Aorta (tissue), 5 donors: ENCODE results near the gene UVSSA. TPM values are rescaled to one million over a fixed set of nuclear protein-coding genes. Genes with fewer than 3 reads are reported as not detected.
A peak's percentile ranks its signal among the peaks of the same experiment; 100 is the strongest.

ENCODE experiments used
- ATAC-seq: fragments of 200-7000 bp; cut with Tn5 transposase; one replicate; pipeline ENCODE4 v1.9.1; 2022; ENCODE audit warnings: moderate library complexity; ENCODE audit not compliant: low FRiP score
- DNase-seq, 2 donors: peaks; one replicate each; pipeline ENCODE4 v3.0.0-alpha.2; 2020
- H3K27ac ChIP-seq, 2 donors: one replicate each; pipeline ENCODE4 v1.5.1; 2013; ENCODE audit warnings: low read length in 2 of 2, mild to moderate bottlenecking in 2 of 2, moderate library complexity in 2 of 2, control low read depth in 1 of 2, inconsistent platforms in 1 of 2, low read depth in 1 of 2
- H3K27me3 ChIP-seq, 2 donors: one replicate each; pipeline ENCODE4 v1.6.1; 2013; ENCODE audit warnings: control low read depth in 1 of 2, low read length in 1 of 2, mild to moderate bottlenecking in 1 of 2, moderate library complexity in 1 of 2; ENCODE audit not compliant: insufficient read depth in 2 of 2, control insufficient read depth in 1 of 2
- H3K36me3 ChIP-seq, 2 donors: one replicate each; pipeline ENCODE4 v1.6.1; 2013; ENCODE audit warnings: control low read depth in 1 of 2, low read length in 1 of 2, mild to moderate bottlenecking in 1 of 2; ENCODE audit not compliant: insufficient read depth in 2 of 2, control insufficient read depth in 1 of 2
- H3K4me1 ChIP-seq, 2 donors: one replicate each; pipeline ENCODE4 v1.6.1; 2013; ENCODE audit warnings: low read length in 2 of 2, control low read depth in 1 of 2, mild to moderate bottlenecking in 1 of 2, moderate library complexity in 1 of 2; ENCODE audit not compliant: insufficient read depth in 2 of 2, control insufficient read depth in 1 of 2
- H3K4me3 ChIP-seq, 2 donors: one replicate each; pipeline ENCODE4 v1.5.1; 2013; ENCODE audit warnings: low read length in 2 of 2, control low read depth in 1 of 2, mild to moderate bottlenecking in 1 of 2
- H3K9me3 ChIP-seq: one replicate; pipeline ENCODE4 v1.6.1; 2013; ENCODE audit warnings: mild to moderate bottlenecking, low read length; ENCODE audit not compliant: control insufficient read depth
- WGBS, 2 donors: extraction: QIAGEN DNeasy Blood & Tissue Kit; methylation state at CpG; one replicate each; pipeline ENCODE4 v1.1.7; 2013; 5-methylcytosine and 5-hydroxymethylcytosine counted together
- intact Hi-C, 2 donors: fragments of 100-400 bp; cut with DNase I; formaldehyde crosslinking; loops; one replicate each; pipeline versions ENCODE4 v1.14.2 to v1.15.0; 2022
- polyA plus RNA-seq, 2 donors: library from polyadenylated mRNA; stranded (reverse); fragments of 200-250 nt; gene quantifications; one replicate each; pipeline ENCODE4 v1.2.3, GENCODE V29; 2013
- total RNA-seq, 2 donors: library from RNA; stranded (reverse); fragmentation: NEBNext Ultra II Directional; extraction: Animal tissue kit (Norgen Biotek cat#: 25700); gene quantifications; one replicate each; pipeline ENCODE4 v1.2.1, GENCODE V29; 2021
- donor health status: healthy with polysubstance abuse.
- donor health status: Bipolar disorder and iron deficiency.
- donor health status: DM: no; HTN: no; CAD: no.
- donor health status: DM: no; HTN: no; CAD: no.
- donor health status: DM: yes; HTN: yes; CAD: no.

Gene UVSSA
- total and polyA plus RNA-seq, 4 donors, result 2.3 to 33.5 (median 16.3) TPM

GRCh38 chr4:1403591-1404572 is 56.9 kb downstream of the UVSSA start:
- ATAC-seq, result no peak
- DNase-seq, result peak; percentile 29 to 78
- Histone ChIP-seq H3K36me3 (no peaks in the 10 kb centered on the region), H3K4me1 (no peaks in the 10 kb centered on the region), H3K4me3 (no peak overlapping the region), H3K9me3 (no peaks in the 10 kb centered on the region), H3K27ac (no peak overlapping the region), H3K27me3 (no peaks in the 10 kb centered on the region)
- 4 to 5% methylated on average over 71 to 107 of the region's 107 CpGs for WGBS, 2 donors
- intact Hi-C loops, result no loop called here

- Histone ChIP-seq H3K4me3 (no peak overlapping the region), H3K27me3 (no peaks in the 10 kb centered on the region), H3K36me3 (no peaks in the 10 kb centered on the region), H3K27ac (no peak overlapping the region), H3K9me3 (no peaks in the 10 kb centered on the region), H3K4me1 (no peaks in the 10 kb centered on the region)
- intact Hi-C loops, result no loop called here
- 6 to 7% methylated on average over 53 to 54 of the region's 54 CpGs for WGBS, 2 donors
- DNase-seq, result peak in 1 of 2 donors; percentile 59
- ATAC-seq, result no peak
Observed at GRCh38 chr4:1404573-1405253, 57.7 kb downstream of the UVSSA start.

- Histone ChIP-seq H3K4me1 (no peaks in the 10 kb centered on the region), H3K9me3 (no peaks in the 10 kb centered on the region), H3K27ac (no peak overlapping the region), H3K27me3 (no peaks in the 10 kb centered on the region), H3K4me3 (no peak overlapping the region), H3K36me3 (no peaks in the 10 kb centered on the region)
- DNase-seq (no peak), ATAC-seq (no peak)
- intact Hi-C loops, result no loop called here
- WGBS, 2 donors, result 5 to 9% methylated on average over 25 to 26 of the region's 26 CpGs
Observed at GRCh38 chr4:1405254-1405635, 58.2 kb downstream of the UVSSA start.

GRCh38 chr4:1405636-1406393 is 58.8 kb downstream of the UVSSA start:
- intact Hi-C loops, result no loop called here
- no peaks in the 10 kb centered on the region for H3K9me3 ChIP-seq
- no peaks in the 10 kb centered on the region for H3K27me3 ChIP-seq
- H3K27ac ChIP-seq, result no peak overlapping the region
- DNase-seq (peak in 1 of 2 donors; percentile 76), ATAC-seq (no peak)
- H3K4me1 ChIP-seq, result no peaks in the 10 kb centered on the region
- H3K4me3 ChIP-seq, result no peak overlapping the region
- H3K36me3 ChIP-seq, result no peaks in the 10 kb centered on the region
- 5% methylated on average over 60 to 90 of the region's 90 CpGs for WGBS, 2 donors

- Histone ChIP-seq H3K4me1 (no peaks in the 10 kb centered on the region), H3K27ac (no peak within 1 kb of the TSS), H3K4me3 (no peak within 1 kb of the TSS), H3K36me3 (no peaks in the 10 kb centered on the region), H3K9me3 (no peaks in the 10 kb centered on the region), H3K27me3 (no peaks in the 10 kb centered on the region)
- ATAC-seq (no peak), DNase-seq (peak in 1 of 2 donors; percentile 56)
- intact Hi-C loops, result no loop called here
- 1 to 2% methylated on average over 50 to 91 of the region's 91 CpGs for WGBS, 2 donors
Observed at GRCh38 chr4:1406394-1406980, 59.5 kb downstream of the UVSSA start, which contains the start of gene NKX1-1. TSS of gene NKX1-1 (minus strand) at chr4:1406442. CDS start at chr4:1406442, 0 bp downstream.

GRCh38 chr4:1406981-1407656 is 60.1 kb downstream of the UVSSA start:
- intact Hi-C loops, result no loop called here
- ATAC-seq (no peak), DNase-seq (no peak)
- no peak overlapping the region for H3K4me3 ChIP-seq
- no peaks in the 10 kb centered on the region for H3K9me3 ChIP-seq
- no peak overlapping the region for H3K27ac ChIP-seq
- no peaks in the 10 kb centered on the region for H3K36me3 ChIP-seq
- WGBS, 2 donors, result 6 to 7% methylated on average over 47 to 50 of the region's 50 CpGs
- no peaks in the 10 kb centered on the region for H3K27me3 ChIP-seq
- H3K4me1 ChIP-seq, result no peaks in the 10 kb centered on the region

GRCh38 chr4:1407657-1408333 is 60.8 kb downstream of the UVSSA start:
- no peaks in the 10 kb centered on the region for H3K36me3 ChIP-seq
- no peaks in the 10 kb centered on the region for H3K27me3 ChIP-seq
- H3K4me3 ChIP-seq, result no peak overlapping the region
- 3% methylated on average over 43 to 53 of the region's 53 CpGs for WGBS, 2 donors
- no peaks in the 10 kb centered on the region for H3K4me1 ChIP-seq
- DNase-seq (no peak), ATAC-seq (no peak)
- intact Hi-C loops, result no loop called here
- H3K9me3 ChIP-seq, result no peaks in the 10 kb centered on the region
- H3K27ac ChIP-seq, result no peak overlapping the region
